ENCODE results near the gene FOSB.
A peak's percentile ranks its signal among the peaks of the same experiment; 100 is the strongest.

FOSB gene

GRCh38 chr19:45420871-45421270 lies 46.9 kb upstream of the FOSB start:
- no peaks in the 10 kb centered on the region for H3K27me3 ChIP-seq (replicated peaks; ENCODE audit: control insufficient read depth, insufficient read depth, low read length)
- no peak overlapping the region for H3K4me3 ChIP-seq (replicated peaks; ENCODE audit: low read depth, low read length)
- DNase-seq (ENCODE audit: extremely low read depth, insufficient read length), result no peak
- no peak for TF ChIP-seq CTCF (IDR thresholded peaks at IDR 0.05; ENCODE audit: insufficient read depth, low read length, poor library complexity, severe bottlenecking)
- H3K36me3 ChIP-seq (ENCODE audit: control insufficient read depth, insufficient read depth, low read length), result peaks cover 2% of the 10 kb centered on the region

- no peak for TF ChIP-seq CTCF (IDR thresholded peaks at IDR 0.05; ENCODE audit: insufficient read depth, low read length, poor library complexity, severe bottlenecking)
- no peak overlapping the region for H3K4me3 ChIP-seq (replicated peaks; ENCODE audit: low read depth, low read length)
- DNase-seq (ENCODE audit: extremely low read depth, insufficient read length), result no peak
- H3K27me3 ChIP-seq (replicated peaks; ENCODE audit: control insufficient read depth, insufficient read depth, low read length), result no peaks in the 10 kb centered on the region
- peaks cover 2% of the 10 kb centered on the region; the same call in 1 of the 2 replicates for H3K36me3 ChIP-seq (ENCODE audit: control insufficient read depth, insufficient read depth, low read length)
Observed at GRCh38 chr19:45421947-45422498, 45.8 kb upstream of the FOSB start.

GRCh38 chr19:45423033-45423588 lies 44.7 kb upstream of the FOSB start:
- TF ChIP-seq CTCF (IDR thresholded peaks at IDR 0.05; ENCODE audit: insufficient read depth, low read length, poor library complexity, severe bottlenecking), result no peak
- Histone ChIP-seq H3K36me3 (ENCODE audit: control insufficient read depth, insufficient read depth, low read length) (peaks cover 2% of the 10 kb centered on the region; the same call in 1 of the 2 replicates), H3K27me3 (replicated peaks; ENCODE audit: control insufficient read depth, insufficient read depth, low read length) (no peaks in the 10 kb centered on the region), H3K4me3 (replicated peaks; ENCODE audit: low read depth, low read length) (peak overlapping the region; percentile 62)
- no peak for DNase-seq (ENCODE audit: extremely low read depth, insufficient read length)

- DNase-seq (ENCODE audit: extremely low read depth, insufficient read length), result peak; percentile 95
- TF ChIP-seq CTCF (IDR thresholded peaks at IDR 0.05; ENCODE audit: insufficient read depth, low read length, poor library complexity, severe bottlenecking), result no peak
- H3K36me3 ChIP-seq (ENCODE audit: control insufficient read depth, insufficient read depth, low read length), result peaks cover 2% of the 10 kb centered on the region; the same call in 1 of the 2 replicates
- peak within 1 kb of the TSS; percentile 62 for H3K4me3 ChIP-seq (replicated peaks; ENCODE audit: low read depth, low read length)
- no peaks in the 10 kb centered on the region for H3K27me3 ChIP-seq (replicated peaks; ENCODE audit: control insufficient read depth, insufficient read depth, low read length)
Observed at GRCh38 chr19:45423589-45424190, 44.1 kb upstream of the FOSB start, which contains the start of gene ERCC1. TSS of gene ERCC1 (minus strand) at chr19:45423917. CDS start at chr19:45423374, 543 bp downstream.

GRCh38 chr19:45424191-45425058 lies 43.4 kb upstream of the FOSB start:
- H3K27me3 ChIP-seq (replicated peaks; ENCODE audit: control insufficient read depth, insufficient read depth, low read length), result no peaks in the 10 kb centered on the region
- no peak for TF ChIP-seq CTCF (IDR thresholded peaks at IDR 0.05; ENCODE audit: insufficient read depth, low read length, poor library complexity, severe bottlenecking)
- DNase-seq (ENCODE audit: extremely low read depth, insufficient read length), result peak; percentile 68
- peaks cover 2% of the 10 kb centered on the region; the same call in 1 of the 2 replicates for H3K36me3 ChIP-seq (ENCODE audit: control insufficient read depth, insufficient read depth, low read length)
- peak overlapping the region; percentile 62 for H3K4me3 ChIP-seq (replicated peaks; ENCODE audit: low read depth, low read length)
